Measurements from ENCODE around the gene CLIC5. TPM values are rescaled to one million over a fixed set of nuclear protein-coding genes. Genes with fewer than 3 reads are reported as not detected.
"Not testable (repeated sequence)": the region's sequence is repeated elsewhere in the genome, so short reads cannot be mapped to it uniquely, and the experiment has no call there.

Gene CLIC5
- polyA plus RNA-seq, 1 donor = 111 TPM

GRCh38 chr6:45929421-45930361 lies 86.0 kb downstream of the CLIC5 start:
- WGBS (ENCODE audit: insufficient coverage, low lambda C conversion rate) = 7% methylated on average over 2 of the region's 17 CpGs
- no peak overlapping the region for H3K27ac ChIP-seq (ENCODE audit: low read length)
- H3K36me3 ChIP-seq (ENCODE audit: control insufficient read depth, insufficient read depth, low read length) = peaks cover 15% of the 10 kb centered on the region
- peaks cover 7% of the 10 kb centered on the region for H3K4me1 ChIP-seq (ENCODE audit: control insufficient read depth, insufficient read depth, low read length)
- no peak for DNase-seq
- no peaks in the 10 kb centered on the region for H3K9me3 ChIP-seq (ENCODE audit: control insufficient read depth, low read depth, low read length)
- no peak overlapping the region for H3K4me3 ChIP-seq (ENCODE audit: low read length)
- no peaks in the 10 kb centered on the region for H3K27me3 ChIP-seq (ENCODE audit: control insufficient read depth, insufficient read depth, low read length)

GRCh38 chr6:45928721-45929305 lies 86.8 kb downstream of the CLIC5 start:
- Histone ChIP-seq H3K27me3 (ENCODE audit: control insufficient read depth, insufficient read depth, low read length) (no peaks in the 10 kb centered on the region), H3K27ac (ENCODE audit: low read length) (no peak overlapping the region), H3K9me3 (ENCODE audit: control insufficient read depth, low read depth, low read length) (no peaks in the 10 kb centered on the region), H3K4me3 (ENCODE audit: low read length) (no peak overlapping the region), H3K36me3 (ENCODE audit: control insufficient read depth, insufficient read depth, low read length) (peaks cover 12% of the 10 kb centered on the region), H3K4me1 (ENCODE audit: control insufficient read depth, insufficient read depth, low read length) (peaks cover 7% of the 10 kb centered on the region)
- no CpG with 5 or more reads among the region's 11 CpGs for WGBS (ENCODE audit: insufficient coverage, low lambda C conversion rate)
- no peak for DNase-seq

GRCh38 chr6:45927421-45928320 lies 88.0 kb downstream of the CLIC5 start:
- no peak for DNase-seq
- no peaks in the 10 kb centered on the region for H3K27me3 ChIP-seq (ENCODE audit: control insufficient read depth, insufficient read depth, low read length)
- no peaks in the 10 kb centered on the region for H3K9me3 ChIP-seq (ENCODE audit: control insufficient read depth, low read depth, low read length)
- peaks cover 4% of the 10 kb centered on the region for H3K36me3 ChIP-seq (ENCODE audit: control insufficient read depth, insufficient read depth, low read length)
- no peak overlapping the region for H3K4me3 ChIP-seq (ENCODE audit: low read length)
- H3K4me1 ChIP-seq (ENCODE audit: control insufficient read depth, insufficient read depth, low read length) = peaks cover 7% of the 10 kb centered on the region
- WGBS (ENCODE audit: insufficient coverage, low lambda C conversion rate) = no CpG with 5 or more reads among the region's 9 CpGs
- H3K27ac ChIP-seq (ENCODE audit: low read length) = no peak overlapping the region

GRCh38 chr6:45926423-45926822 lies 89.2 kb downstream of the CLIC5 start:
- not testable (repeated sequence) for H3K36me3 ChIP-seq (ENCODE audit: control insufficient read depth, insufficient read depth, low read length); H3K27me3 ChIP-seq (ENCODE audit: control insufficient read depth, insufficient read depth, low read length); H3K9me3 ChIP-seq (ENCODE audit: control insufficient read depth, low read depth, low read length); DNase-seq; H3K4me1 ChIP-seq (ENCODE audit: control insufficient read depth, insufficient read depth, low read length); H3K4me3 ChIP-seq (ENCODE audit: low read length); H3K27ac ChIP-seq (ENCODE audit: low read length)
- no CpG with 5 or more reads among the region's 8 CpGs for WGBS (ENCODE audit: insufficient coverage, low lambda C conversion rate)

GRCh38 chr6:45924763-45925342 lies 90.8 kb downstream of the CLIC5 start:
- Histone ChIP-seq H3K27ac (ENCODE audit: low read length) (no peak overlapping the region), H3K4me1 (ENCODE audit: control insufficient read depth, insufficient read depth, low read length) (no peaks in the 10 kb centered on the region), H3K4me3 (ENCODE audit: low read length) (no peak overlapping the region), H3K36me3 (ENCODE audit: control insufficient read depth, insufficient read depth, low read length) (no peaks in the 10 kb centered on the region), H3K9me3 (ENCODE audit: control insufficient read depth, low read depth, low read length) (no peaks in the 10 kb centered on the region), H3K27me3 (ENCODE audit: control insufficient read depth, insufficient read depth, low read length) (no peaks in the 10 kb centered on the region)
- 100% methylated on average over 1 of the region's 6 CpGs for WGBS (ENCODE audit: insufficient coverage, low lambda C conversion rate)
- no peak for DNase-seq

GRCh38 chr6:45923831-45924391 lies 91.7 kb downstream of the CLIC5 start:
- no peaks in the 10 kb centered on the region for H3K36me3 ChIP-seq (ENCODE audit: control insufficient read depth, insufficient read depth, low read length)
- H3K27me3 ChIP-seq (ENCODE audit: control insufficient read depth, insufficient read depth, low read length) = no peaks in the 10 kb centered on the region
- DNase-seq = no peak
- H3K4me1 ChIP-seq (ENCODE audit: control insufficient read depth, insufficient read depth, low read length) = no peaks in the 10 kb centered on the region
- H3K27ac ChIP-seq (ENCODE audit: low read length) = no peak overlapping the region
- WGBS (ENCODE audit: insufficient coverage, low lambda C conversion rate) = no CpG with 5 or more reads among the region's 5 CpGs
- H3K4me3 ChIP-seq (ENCODE audit: low read length) = no peak overlapping the region
- H3K9me3 ChIP-seq (ENCODE audit: control insufficient read depth, low read depth, low read length) = no peaks in the 10 kb centered on the region

GRCh38 chr6:45922728-45923351 lies 92.8 kb downstream of the CLIC5 start:
- no peaks in the 10 kb centered on the region for H3K4me1 ChIP-seq (ENCODE audit: control insufficient read depth, insufficient read depth, low read length)
- peak; percentile 21 to 30 for DNase-seq
- no peaks in the 10 kb centered on the region for H3K27me3 ChIP-seq (ENCODE audit: control insufficient read depth, insufficient read depth, low read length)
- H3K9me3 ChIP-seq (ENCODE audit: control insufficient read depth, low read depth, low read length) = no peaks in the 10 kb centered on the region
- H3K4me3 ChIP-seq (ENCODE audit: low read length) = no peak overlapping the region
- no peaks in the 10 kb centered on the region for H3K36me3 ChIP-seq (ENCODE audit: control insufficient read depth, insufficient read depth, low read length)
- H3K27ac ChIP-seq (ENCODE audit: low read length) = no peak overlapping the region
- 50% methylated on average over 2 of the region's 11 CpGs for WGBS (ENCODE audit: insufficient coverage, low lambda C conversion rate)

- H3K4me3 ChIP-seq (ENCODE audit: low read length) = no peak overlapping the region
- DNase-seq = no peak
- no peak overlapping the region for H3K27ac ChIP-seq (ENCODE audit: low read length)
- no peaks in the 10 kb centered on the region for H3K27me3 ChIP-seq (ENCODE audit: control insufficient read depth, insufficient read depth, low read length)
- no peaks in the 10 kb centered on the region for H3K4me1 ChIP-seq (ENCODE audit: control insufficient read depth, insufficient read depth, low read length)
- H3K36me3 ChIP-seq (ENCODE audit: control insufficient read depth, insufficient read depth, low read length) = no peaks in the 10 kb centered on the region
- no peaks in the 10 kb centered on the region for H3K9me3 ChIP-seq (ENCODE audit: control insufficient read depth, low read depth, low read length)
- 74% methylated on average over 3 of the region's 6 CpGs for WGBS (ENCODE audit: insufficient coverage, low lambda C conversion rate)
Observed at GRCh38 chr6:45921691-45922281, 93.9 kb downstream of the CLIC5 start.

GRCh38 chr6:45920819-45921511 lies 94.7 kb downstream of the CLIC5 start:
- H3K27ac ChIP-seq (ENCODE audit: low read length) = no peak overlapping the region
- H3K9me3 ChIP-seq (ENCODE audit: control insufficient read depth, low read depth, low read length) = no peaks in the 10 kb centered on the region
- WGBS (ENCODE audit: insufficient coverage, low lambda C conversion rate) = no CpG with 5 or more reads among the region's 5 CpGs
- no peak for DNase-seq
- no peaks in the 10 kb centered on the region for H3K4me1 ChIP-seq (ENCODE audit: control insufficient read depth, insufficient read depth, low read length)
- no peaks in the 10 kb centered on the region for H3K36me3 ChIP-seq (ENCODE audit: control insufficient read depth, insufficient read depth, low read length)
- H3K4me3 ChIP-seq (ENCODE audit: low read length) = no peak overlapping the region
- H3K27me3 ChIP-seq (ENCODE audit: control insufficient read depth, insufficient read depth, low read length) = no peaks in the 10 kb centered on the region

Measured in large intestine (tissue), 3 donors.